ENCODE results near the gene RAB11FIP3. TPM values are rescaled to one million over a fixed set of nuclear protein-coding genes. Genes with fewer than 3 reads are reported as not detected.

RAB11FIP3 gene
- total RNA-seq, 1 experiment from 2014 or later, result 12.8 TPM

- H3K4me3 ChIP-seq (replicated peaks in 1 of 2; ENCODE audit: low read depth in 1 of 2, low read length in 2 of 2), result no peak overlapping the region
- H3K9me3 ChIP-seq (ENCODE audit: control insufficient read depth in 1 of 2, insufficient read depth in 1 of 2, low read depth in 1 of 2, low read length in 2 of 2), result no peaks in the 10 kb centered on the region
- H3K4me2 ChIP-seq (ENCODE audit: low read length), result no peak overlapping the region
- RAD21 ChIA-PET (ENCODE audit: low non-redundant PET in 1 of 2, low total read pairs in 2 of 2, uncharacterized antibody in 2 of 2, unreplicated experiment in 2 of 2), result no interaction called here
- no peaks in the 10 kb centered on the region for H4K20me1 ChIP-seq (ENCODE audit: insufficient read depth)
- H2AFZ ChIP-seq (ENCODE audit: low read depth, low read length, poor library complexity, severe bottlenecking), result no peak overlapping the region
- CTCF ChIA-PET, result no interaction called here
- no peaks in the 10 kb centered on the region for H3K27me3 ChIP-seq (ENCODE audit: insufficient read depth, low read length)
- H3K36me3 ChIP-seq (ENCODE audit: control insufficient read depth in 1 of 2, insufficient read depth in 2 of 2, low read length in 2 of 2), result no peaks in the 10 kb centered on the region
- no peak overlapping the region for H3K9ac ChIP-seq (ENCODE audit: low read length)
- no peak for DNase-seq (ENCODE audit: low read depth, low spot score)
- POLR2A ChIA-PET, result no interaction called here
- BruUV-seq (replicated peaks), result no TSS peak
- H3K79me2 ChIP-seq (ENCODE audit: insufficient read depth, low read length), result no peaks in the 10 kb centered on the region
- no peaks in the 10 kb centered on the region for H3K9me2 ChIP-seq (ENCODE audit: insufficient read depth)
- TF ChIP-seq TCF7L2 (IDR thresholded peaks at IDR 0.05; ENCODE audit: borderline replicate concordance, extremely low read depth, insufficient read depth, insufficient read length) (no peak), EGR1 (IDR thresholded peaks at IDR 0.05; ENCODE audit: low read depth) (no peak), POLR2AphosphoS5 (IDR thresholded peaks at IDR 0.05; ENCODE audit: low read depth, low read length) (no peak), EZH2 (IDR thresholded peaks at IDR 0.05) (no peak), JUND (IDR thresholded peaks at IDR 0.05) (no peak), SRF (IDR thresholded peaks at IDR 0.05; ENCODE audit: low read depth) (no peak), ZFX (IDR thresholded peaks at IDR 0.05) (no peak), CBX3 (IDR thresholded peaks at IDR 0.05; ENCODE audit: low read depth) (no peak), MAX (IDR thresholded peaks at IDR 0.05) (no peak)
- no peak for ATAC-seq
- intact Hi-C loops (cut with micrococcal nuclease), result no loop called here
- no peaks in the 10 kb centered on the region for H3K4me1 ChIP-seq (ENCODE audit: control insufficient read depth in 1 of 2, insufficient read depth in 2 of 2, low read length in 2 of 2)
- no peak overlapping the region for H3K27ac ChIP-seq (ENCODE audit: low read depth, low read length)
Observed at GRCh38 chr16:471353-472198, 46.1 kb downstream of the RAB11FIP3 start.

GRCh38 chr16:472199-472504, 46.7 kb downstream of the RAB11FIP3 start:
- RAD21 ChIA-PET (ENCODE audit: low non-redundant PET in 1 of 2, low total read pairs in 2 of 2, uncharacterized antibody in 2 of 2, unreplicated experiment in 2 of 2), result no interaction called here
- Histone ChIP-seq H3K9ac (ENCODE audit: low read length) (no peak overlapping the region), H3K4me3 (replicated peaks in 1 of 2; ENCODE audit: low read depth in 1 of 2, low read length in 2 of 2) (no peak overlapping the region), H3K9me3 (ENCODE audit: control insufficient read depth in 1 of 2, insufficient read depth in 1 of 2, low read depth in 1 of 2, low read length in 2 of 2) (no peaks in the 10 kb centered on the region), H3K27me3 (ENCODE audit: insufficient read depth, low read length) (no peaks in the 10 kb centered on the region), H2AFZ (ENCODE audit: low read depth, low read length, poor library complexity, severe bottlenecking) (no peak overlapping the region), H3K36me3 (ENCODE audit: control insufficient read depth in 1 of 2, insufficient read depth in 2 of 2, low read length in 2 of 2) (no peaks in the 10 kb centered on the region), H3K27ac (ENCODE audit: low read depth, low read length) (no peak overlapping the region), H3K4me2 (ENCODE audit: low read length) (no peak overlapping the region), H3K9me2 (ENCODE audit: insufficient read depth) (no peaks in the 10 kb centered on the region), H4K20me1 (ENCODE audit: insufficient read depth) (no peaks in the 10 kb centered on the region), H3K79me2 (ENCODE audit: insufficient read depth, low read length) (no peaks in the 10 kb centered on the region), H3K4me1 (ENCODE audit: control insufficient read depth in 1 of 2, insufficient read depth in 2 of 2, low read length in 2 of 2) (peaks cover under 1 to 2% of the 10 kb centered on the region in 2 experiments; a peak in 3 of 4 replicates)
- BruUV-seq (replicated peaks), result no TSS peak
- intact Hi-C loops (cut with micrococcal nuclease), result no loop called here
- CTCF ChIA-PET, result no interaction called here
- ATAC-seq, result no peak
- POLR2A ChIA-PET, result no interaction called here
- DNase-seq (ENCODE audit: low read depth, low spot score), result no peak
- TF ChIP-seq ELF1 (IDR thresholded peaks at IDR 0.05; ENCODE audit: borderline replicate concordance, low read depth), result no peak
- TF ChIP-seq CBX3 (IDR thresholded peaks at IDR 0.05; ENCODE audit: low read depth), result no peak
- TF ChIP-seq EGR1 (IDR thresholded peaks at IDR 0.05; ENCODE audit: low read depth), result no peak
- TF ChIP-seq ATF3 (IDR thresholded peaks at IDR 0.05), result no peak
- TF ChIP-seq FOSL1 (IDR thresholded peaks at IDR 0.05; ENCODE audit: low read depth), result no peak
- TF ChIP-seq SRF (IDR thresholded peaks at IDR 0.05; ENCODE audit: low read depth), result no peak
- TF ChIP-seq POLR2AphosphoS5 (IDR thresholded peaks at IDR 0.05; ENCODE audit: low read depth, low read length), result no peak
- TF ChIP-seq SP1 (IDR thresholded peaks at IDR 0.05; ENCODE audit: low read depth), result no peak
- TF ChIP-seq ZFX (IDR thresholded peaks at IDR 0.05), result no peak
- TF ChIP-seq EZH2 (IDR thresholded peaks at IDR 0.05), result no peak
- no peak for TF ChIP-seq TCF7L2 (IDR thresholded peaks at IDR 0.05; ENCODE audit: borderline replicate concordance, extremely low read depth, insufficient read depth, insufficient read length)
- no peak for TF ChIP-seq MAX (IDR thresholded peaks at IDR 0.05)
- TF ChIP-seq EZH2phosphoT487 (IDR thresholded peaks at IDR 0.05; ENCODE audit: borderline replicate concordance), result no peak
- TF ChIP-seq CTCF (IDR thresholded peaks at IDR 0.05 in 2 of 3, conservative IDR thresholded peaks at IDR 0.05 in 1 of 3; ENCODE audit: borderline replicate concordance in 1 of 3, insufficient read depth in 1 of 3, low read depth in 2 of 3, low read length in 2 of 3), result no peak
- no peak for TF ChIP-seq JUND (IDR thresholded peaks at IDR 0.05)
- TF ChIP-seq RAD21 (IDR thresholded peaks at IDR 0.05; ENCODE audit: low read depth), result no peak
